ENCODE results near the gene PLOD2.

PLOD2 gene

DNA sequence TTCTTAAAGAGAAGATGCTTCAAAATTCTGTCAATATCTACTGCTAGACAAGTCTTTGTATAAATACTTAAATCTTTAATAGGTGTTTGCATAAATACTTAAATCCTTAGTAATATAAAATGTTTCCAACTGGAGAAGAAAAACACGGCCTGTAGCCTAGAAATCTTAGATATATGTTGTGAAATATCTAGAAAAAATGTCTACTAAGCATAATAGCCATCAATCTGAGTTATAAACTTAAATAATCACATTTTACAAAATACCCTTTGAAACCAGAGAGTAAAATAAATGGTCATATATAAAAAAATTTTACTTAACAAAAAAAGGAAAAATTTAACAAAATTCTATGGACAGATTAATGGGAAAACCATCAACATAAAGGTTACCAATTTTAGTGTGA is 73.9 kb downstream of the PLOD2 start:
- H3K9ac ChIP-seq: no peak overlapping the region
- H4K20me1 ChIP-seq: no peaks in the 10 kb centered on the region
- H3K27ac ChIP-seq: no peak overlapping the region
- no peak overlapping the region for H3K4me3 ChIP-seq
- H3K4me1 ChIP-seq: no peaks in the 10 kb centered on the region
- no peaks in the 10 kb centered on the region for H3K27me3 ChIP-seq
- no peaks in the 10 kb centered on the region for H3K9me3 ChIP-seq
- no peak overlapping the region for H3K4me2 ChIP-seq
- H3K36me3 ChIP-seq: no peaks in the 10 kb centered on the region
- TF ChIP-seq Cebpa-rat (IDR thresholded peaks at IDR 0.05): no peak

DNA sequence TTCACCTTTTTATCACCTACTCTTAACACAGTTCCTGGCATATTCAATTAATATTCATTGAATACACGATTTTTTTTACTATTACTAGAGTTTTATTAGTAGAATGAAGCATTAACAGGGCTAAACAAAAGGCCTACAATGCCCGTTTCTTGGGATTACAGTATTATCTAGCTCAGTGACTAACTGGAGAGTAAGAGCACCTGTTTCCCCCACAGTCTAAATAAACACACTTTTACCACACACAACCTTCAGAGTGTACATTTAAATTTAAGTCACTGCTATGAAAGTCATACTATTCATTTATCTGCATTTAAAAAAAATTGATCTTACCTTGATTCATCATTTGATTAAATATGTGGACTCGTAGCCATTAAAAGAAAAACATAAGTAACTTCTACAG is 74.8 kb downstream of the PLOD2 start:
- no peaks in the 10 kb centered on the region for H3K9me3 ChIP-seq
- no peak for TF ChIP-seq Cebpa-rat (IDR thresholded peaks at IDR 0.05)
- no peaks in the 10 kb centered on the region for H4K20me1 ChIP-seq
- H3K36me3 ChIP-seq: no peaks in the 10 kb centered on the region
- H3K9ac ChIP-seq: no peak overlapping the region
- H3K4me1 ChIP-seq: no peaks in the 10 kb centered on the region
- no peak overlapping the region for H3K4me2 ChIP-seq
- H3K27ac ChIP-seq: no peak overlapping the region
- H3K27me3 ChIP-seq: no peaks in the 10 kb centered on the region
- H3K4me3 ChIP-seq: no peak overlapping the region

DNA sequence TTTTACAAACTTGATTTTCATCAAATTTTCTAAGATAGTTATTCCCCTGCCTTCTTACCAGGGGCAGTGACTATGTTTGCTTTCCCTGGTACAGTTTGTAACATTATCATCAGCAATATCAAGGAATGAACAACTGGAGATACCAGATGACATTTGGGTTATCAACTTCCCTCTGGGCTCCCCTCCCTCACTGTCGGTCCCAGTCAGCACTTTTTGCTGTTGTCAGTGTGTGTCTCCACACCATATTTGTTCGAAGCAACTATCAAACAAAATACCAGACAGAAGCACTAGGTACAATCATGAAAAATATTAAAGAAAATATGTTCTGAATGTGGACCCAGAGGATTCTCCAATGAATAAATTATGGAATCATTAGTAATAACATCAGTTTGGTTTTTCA is 75.3 kb downstream of the PLOD2 start:
- TF ChIP-seq Cebpa-rat (IDR thresholded peaks at IDR 0.05): no peak
- H3K9me3 ChIP-seq: no peaks in the 10 kb centered on the region
- no peaks in the 10 kb centered on the region for H4K20me1 ChIP-seq
- H3K4me1 ChIP-seq: no peaks in the 10 kb centered on the region
- H3K4me2 ChIP-seq: no peak overlapping the region
- no peak overlapping the region for H3K9ac ChIP-seq
- H3K36me3 ChIP-seq: no peaks in the 10 kb centered on the region
- H3K27me3 ChIP-seq: no peaks in the 10 kb centered on the region
- H3K27ac ChIP-seq: no peak overlapping the region
- H3K4me3 ChIP-seq: no peak overlapping the region

DNA sequence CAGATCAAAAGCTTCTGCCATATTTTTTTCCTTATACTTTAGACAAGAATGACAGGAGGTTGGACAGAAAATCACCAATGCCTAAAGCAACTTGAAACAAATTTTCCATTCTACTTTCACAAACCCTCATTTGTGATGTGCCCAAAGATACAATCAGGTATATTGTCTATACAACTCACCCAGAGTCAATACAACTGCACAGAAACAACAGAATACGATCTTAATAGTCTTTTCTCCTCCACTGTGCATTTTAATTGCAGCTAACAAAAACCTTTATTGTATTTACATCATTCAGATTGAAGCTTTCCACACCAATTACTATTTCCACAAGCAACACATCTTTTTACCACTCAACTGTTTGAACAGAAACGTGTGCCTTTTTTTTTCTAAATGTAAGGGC is 80.4 kb downstream of the PLOD2 start:
- Histone ChIP-seq H3K4me2 (no peak overlapping the region), H3K27ac (no peak overlapping the region), H3K27me3 (no peaks in the 10 kb centered on the region), H3K4me3 (no peak overlapping the region), H3K9me3 (no peaks in the 10 kb centered on the region), H3K9ac (no peak overlapping the region), H3K4me1 (no peaks in the 10 kb centered on the region), H3K36me3 (no peaks in the 10 kb centered on the region), H4K20me1 (no peaks in the 10 kb centered on the region)
- no peak for TF ChIP-seq Cebpa-rat (IDR thresholded peaks at IDR 0.05)

DNA sequence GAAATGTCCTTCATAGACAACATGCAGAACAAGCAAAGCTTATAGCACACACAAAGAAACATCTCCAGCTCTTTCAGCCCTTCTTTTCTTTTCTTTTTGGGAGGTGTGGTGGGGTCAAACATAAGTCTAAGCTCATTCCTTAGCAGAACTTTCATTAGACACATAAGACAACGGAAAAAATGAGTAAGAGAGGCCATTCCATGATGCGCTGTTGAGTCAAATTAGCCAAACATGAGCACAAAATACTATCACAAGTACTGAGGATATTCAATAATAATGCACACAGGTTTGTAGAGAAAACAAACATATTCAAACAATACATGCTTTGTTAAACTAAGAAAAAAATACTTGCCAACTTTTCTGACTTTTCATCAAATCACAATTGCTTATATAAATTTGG is 83.0 kb downstream of the PLOD2 start:
- H3K9me3 ChIP-seq: no peaks in the 10 kb centered on the region
- H3K27ac ChIP-seq: no peak overlapping the region
- H3K27me3 ChIP-seq: no peaks in the 10 kb centered on the region
- no peak overlapping the region for H3K4me2 ChIP-seq
- no peaks in the 10 kb centered on the region for H4K20me1 ChIP-seq
- no peak overlapping the region for H3K9ac ChIP-seq
- no peaks in the 10 kb centered on the region for H3K36me3 ChIP-seq
- no peaks in the 10 kb centered on the region for H3K4me1 ChIP-seq
- no peak for TF ChIP-seq Cebpa-rat (IDR thresholded peaks at IDR 0.05)
- no peak overlapping the region for H3K4me3 ChIP-seq

DNA sequence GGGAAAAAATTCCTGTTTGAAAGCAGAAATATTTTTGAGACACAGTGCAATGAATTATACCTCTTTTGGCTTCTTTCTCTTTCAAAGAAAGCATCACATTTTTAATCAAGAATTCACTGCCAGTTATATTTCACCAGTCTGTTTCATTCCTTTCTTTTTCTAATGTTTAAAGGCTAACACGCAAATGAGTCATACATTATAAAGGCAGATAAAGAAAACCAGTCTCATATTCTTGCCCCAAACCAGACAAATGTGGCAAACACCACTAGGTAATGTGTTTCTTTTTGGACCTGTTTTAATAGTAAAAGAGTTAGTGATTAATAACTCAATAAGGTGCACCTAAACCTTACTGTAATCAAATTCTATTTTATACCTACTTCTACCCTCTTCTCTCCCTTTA is 83.8 kb downstream of the PLOD2 start:
- Histone ChIP-seq H3K9ac (no peak overlapping the region), H3K36me3 (no peaks in the 10 kb centered on the region), H3K4me1 (no peaks in the 10 kb centered on the region), H3K27ac (no peak overlapping the region), H3K27me3 (no peaks in the 10 kb centered on the region), H3K4me3 (no peak overlapping the region), H3K9me3 (no peaks in the 10 kb centered on the region), H3K4me2 (no peak overlapping the region), H4K20me1 (no peaks in the 10 kb centered on the region)
- TF ChIP-seq Cebpa-rat (IDR thresholded peaks at IDR 0.05): no peak

DNA sequence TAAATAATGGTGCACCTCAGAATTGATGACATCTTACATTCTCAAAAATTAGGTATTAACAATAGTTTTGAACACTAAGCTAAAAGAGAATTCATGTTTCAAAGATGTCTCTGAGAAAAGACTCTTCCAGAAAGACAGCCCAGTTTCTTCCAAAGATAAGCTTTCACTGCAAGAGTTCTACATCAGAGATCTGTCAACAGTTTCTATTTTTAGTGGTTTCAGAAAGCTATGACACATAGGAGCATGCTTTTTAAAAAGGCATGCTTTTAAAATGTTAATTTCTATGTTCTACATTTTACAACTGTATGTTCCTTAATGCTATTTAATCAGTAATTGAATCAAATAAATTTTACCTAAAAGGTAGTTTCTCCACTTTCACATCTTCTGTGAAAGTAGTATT is 88.2 kb downstream of the PLOD2 start:
- Histone ChIP-seq H3K4me1 (no peaks in the 10 kb centered on the region), H3K4me3 (no peak overlapping the region), H4K20me1 (no peaks in the 10 kb centered on the region), H3K4me2 (no peak overlapping the region), H3K9ac (no peak overlapping the region), H3K27me3 (no peaks in the 10 kb centered on the region), H3K27ac (no peak overlapping the region), H3K9me3 (no peaks in the 10 kb centered on the region), H3K36me3 (no peaks in the 10 kb centered on the region)
- no peak for TF ChIP-seq Cebpa-rat (IDR thresholded peaks at IDR 0.05)

DNA sequence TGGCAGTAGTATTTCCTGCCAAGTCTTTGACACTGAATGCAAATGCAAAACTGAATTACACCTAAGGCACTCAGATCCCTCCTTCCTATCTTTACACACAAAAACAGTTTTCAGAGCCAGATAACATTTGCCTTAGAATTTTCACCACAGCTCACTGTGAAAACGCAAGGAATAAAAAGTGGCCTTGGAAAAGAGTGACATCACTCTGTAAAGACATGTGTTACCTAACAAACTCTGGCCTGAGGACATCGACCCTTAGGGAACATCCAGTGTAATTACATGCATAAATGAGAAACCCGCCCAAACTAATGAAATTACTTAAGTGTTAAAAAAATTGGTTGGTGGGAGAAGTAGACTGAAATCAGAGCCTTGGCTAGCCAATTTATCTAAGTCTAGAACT is 88.9 kb downstream of the PLOD2 start:
- Histone ChIP-seq H3K4me3 (no peak overlapping the region), H3K9ac (no peak overlapping the region), H4K20me1 (no peaks in the 10 kb centered on the region), H3K36me3 (no peaks in the 10 kb centered on the region), H3K27me3 (no peaks in the 10 kb centered on the region), H3K4me1 (no peaks in the 10 kb centered on the region), H3K4me2 (no peak overlapping the region), H3K9me3 (no peaks in the 10 kb centered on the region), H3K27ac (no peak overlapping the region)
- no peak for TF ChIP-seq Cebpa-rat (IDR thresholded peaks at IDR 0.05)

DNA sequence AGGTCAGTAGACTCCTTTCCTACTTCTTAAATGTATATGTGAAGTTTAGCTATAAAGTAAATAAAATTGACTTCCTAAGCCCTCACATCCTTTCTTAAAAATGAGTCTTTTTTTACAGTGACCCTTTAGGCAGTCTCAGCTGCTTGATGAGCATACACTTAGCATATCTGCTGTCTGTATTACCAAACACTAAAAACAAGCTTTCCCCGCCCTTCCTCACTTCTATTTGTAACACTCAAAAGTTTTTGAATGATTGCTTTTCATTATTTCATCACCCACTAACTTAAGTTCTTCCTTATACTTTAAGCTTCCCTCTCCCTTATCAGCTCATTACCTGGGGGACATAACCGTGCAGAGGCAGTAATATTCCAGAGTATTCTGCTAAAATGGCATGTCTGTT is 89.4 kb downstream of the PLOD2 start:
- TF ChIP-seq Cebpa-rat (IDR thresholded peaks at IDR 0.05): no peak
- Histone ChIP-seq H3K27me3 (no peaks in the 10 kb centered on the region), H3K9ac (no peak overlapping the region), H4K20me1 (no peaks in the 10 kb centered on the region), H3K36me3 (no peaks in the 10 kb centered on the region), H3K4me2 (no peak overlapping the region), H3K4me1 (no peaks in the 10 kb centered on the region), H3K27ac (no peak overlapping the region), H3K9me3 (no peaks in the 10 kb centered on the region), H3K4me3 (no peak overlapping the region)

DNA sequence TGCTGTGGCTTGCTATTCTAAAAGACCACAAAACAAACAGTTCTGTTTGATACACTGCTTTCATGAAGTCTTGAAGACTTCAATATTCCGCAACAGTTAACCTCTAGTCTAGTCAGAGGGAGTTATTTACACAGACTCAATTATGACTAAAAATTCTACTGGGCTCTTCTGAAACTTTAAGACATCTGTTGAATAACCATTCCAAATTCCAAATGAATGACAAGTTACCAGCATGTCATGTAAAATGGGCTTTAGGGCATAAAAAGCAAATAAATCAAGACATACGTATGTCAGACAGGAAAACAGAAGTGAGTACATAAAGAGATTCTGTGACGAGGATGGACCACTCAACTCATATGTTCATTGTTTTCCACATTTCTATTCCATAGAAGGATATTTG is 93.9 kb downstream of the PLOD2 start:
- H4K20me1 ChIP-seq: no peaks in the 10 kb centered on the region
- no peak overlapping the region for H3K27ac ChIP-seq
- no peak overlapping the region for H3K9ac ChIP-seq
- no peak overlapping the region for H3K4me3 ChIP-seq
- no peaks in the 10 kb centered on the region for H3K9me3 ChIP-seq
- no peak overlapping the region for H3K4me2 ChIP-seq
- TF ChIP-seq Cebpa-rat (IDR thresholded peaks at IDR 0.05): no peak
- no peaks in the 10 kb centered on the region for H3K4me1 ChIP-seq
- H3K36me3 ChIP-seq: no peaks in the 10 kb centered on the region
- no peaks in the 10 kb centered on the region for H3K27me3 ChIP-seq

DNA sequence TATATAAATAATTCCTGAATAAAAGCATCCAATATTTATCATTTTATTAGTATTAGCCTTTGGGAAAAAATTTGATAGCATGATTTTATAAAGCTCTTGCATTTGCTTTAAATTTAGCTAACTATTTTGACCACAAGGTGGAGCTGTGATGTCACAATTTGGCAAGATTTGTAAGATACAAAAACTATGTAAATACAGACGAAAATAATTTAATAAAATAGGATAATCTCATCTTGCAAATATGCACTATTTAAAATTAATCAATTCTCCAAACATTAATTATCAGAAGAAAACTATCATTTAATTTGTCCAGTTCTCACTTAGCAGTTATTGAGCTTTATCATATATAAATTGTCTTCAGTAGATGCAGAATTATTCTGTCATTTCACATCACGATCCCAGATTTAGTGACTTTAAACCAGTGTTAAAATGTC is 95.4 kb downstream of the PLOD2 start:
- H3K4me2 ChIP-seq: no peak overlapping the region
- no peak overlapping the region for H3K4me3 ChIP-seq
- H3K9ac ChIP-seq: no peak overlapping the region
- TF ChIP-seq Cebpa-rat (IDR thresholded peaks at IDR 0.05): no peak
- no peaks in the 10 kb centered on the region for H3K9me3 ChIP-seq
- no peaks in the 10 kb centered on the region for H3K27me3 ChIP-seq
- H3K36me3 ChIP-seq: no peaks in the 10 kb centered on the region
- H3K27ac ChIP-seq: no peak overlapping the region
- H3K4me1 ChIP-seq: no peaks in the 10 kb centered on the region
- H4K20me1 ChIP-seq: no peaks in the 10 kb centered on the region
